Gastrocnemius medialis (tissue), 4 donors: Measurements from ENCODE around the gene PDCD11.

ENCODE experiments used
- CTCF ChIP-seq, 5 experiments: fragments of 450-650 bp in 3 of 5; fragments of 200-600 bp in 2 of 5; sonication (generic) in 2 of 5; IDR thresholded peaks in 4 of 5; conservative IDR thresholded peaks in 1 of 5; 1 replicate in 4 of 5; 2 replicates in 1 of 5; pipeline ENCODE4 v1.5.1; 2016 to 2019; ENCODE audit warnings: antibody characterized with exemption in 5 of 5, mild to moderate bottlenecking in 3 of 5, moderate library complexity in 3 of 5
- POLR2A ChIP-seq, 2 donors: fragments of 450-650 bp; IDR thresholded peaks; one replicate each; pipeline ENCODE4 v1.6.1; 2017; ENCODE audit warnings: antibody characterized with exemption in 2 of 2, mild to moderate bottlenecking in 2 of 2, moderate library complexity in 2 of 2

GRCh38 chr10:103350517-103351260 lies 45.7 kb upstream of the PDCD11 start, which contains the start of gene PCGF6:
- peak in 1 of 5 experiments; percentile 6 for TF ChIP-seq CTCF (IDR thresholded peaks at IDR 0.05 in 4 of 5, conservative IDR thresholded peaks at IDR 0.05 in 1 of 5)
- no peak for TF ChIP-seq POLR2A (IDR thresholded peaks at IDR 0.05)
